Measurements from ENCODE around the gene CALHM6.

Gene CALHM6

DNA sequence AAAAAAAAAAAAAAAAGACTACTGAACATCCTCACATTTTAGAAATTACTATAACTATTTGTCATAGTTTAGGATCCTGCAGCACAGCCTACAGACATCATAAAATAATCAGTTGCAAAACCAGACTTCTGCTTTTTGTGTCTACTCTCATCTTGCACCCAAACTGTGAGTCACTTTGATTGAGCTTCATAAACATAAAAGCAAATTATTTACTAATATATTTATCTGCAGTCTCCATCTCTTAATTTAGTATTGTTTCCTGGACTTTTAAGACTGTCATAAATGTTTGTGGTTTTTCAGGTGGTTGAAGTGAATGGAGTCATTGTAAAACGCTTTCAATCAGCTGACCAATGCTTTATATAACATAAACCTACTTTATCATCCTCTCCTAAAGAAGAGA is 14.8 kb upstream of the CALHM6 start:
- DNase-seq, result no peak

DNA sequence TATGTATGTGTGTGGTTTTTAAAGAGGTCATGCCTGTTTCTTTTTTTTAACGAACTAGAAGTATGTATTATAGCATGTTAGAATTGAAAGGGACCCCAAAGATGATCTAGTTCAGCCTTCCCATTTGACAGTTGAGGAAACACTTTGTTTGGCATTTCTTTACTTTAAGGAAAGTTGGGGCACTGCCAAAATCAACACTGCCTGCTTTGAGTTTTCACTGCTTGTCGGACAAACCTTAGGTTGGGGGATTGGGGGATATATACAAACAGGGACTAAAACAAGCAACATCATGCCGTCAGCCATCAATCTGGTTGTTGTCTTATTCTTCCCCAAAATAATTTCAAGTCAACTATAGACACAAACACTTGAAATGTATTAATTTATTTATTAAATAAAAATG is 14.1 kb upstream of the CALHM6 start:
- no peak for DNase-seq

DNA sequence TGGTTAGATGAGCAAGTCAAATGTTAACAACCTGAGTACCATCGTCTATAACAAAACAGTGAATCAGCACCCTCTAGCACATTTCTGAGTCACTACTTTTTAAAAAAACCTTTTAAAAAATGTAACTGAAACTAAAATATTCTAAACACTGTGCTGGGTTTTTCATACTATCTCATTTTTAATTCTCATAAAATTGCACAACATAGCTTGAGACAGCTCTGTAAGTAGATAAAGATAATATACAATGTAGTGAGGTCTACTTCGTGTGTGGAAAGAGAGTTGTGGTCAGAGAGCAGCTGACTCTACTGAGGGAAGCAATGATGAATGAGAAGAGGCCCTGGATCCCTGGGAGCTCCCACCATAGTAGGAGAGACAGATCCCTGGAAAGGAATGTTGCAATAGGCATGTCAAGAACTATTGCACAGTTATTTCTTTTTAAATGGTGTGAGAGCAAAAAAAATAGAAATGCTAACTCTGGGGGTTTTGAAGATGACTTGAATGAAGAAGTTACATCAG is 13.6 kb upstream of the CALHM6 start:
- DNase-seq, result no peak

DNA sequence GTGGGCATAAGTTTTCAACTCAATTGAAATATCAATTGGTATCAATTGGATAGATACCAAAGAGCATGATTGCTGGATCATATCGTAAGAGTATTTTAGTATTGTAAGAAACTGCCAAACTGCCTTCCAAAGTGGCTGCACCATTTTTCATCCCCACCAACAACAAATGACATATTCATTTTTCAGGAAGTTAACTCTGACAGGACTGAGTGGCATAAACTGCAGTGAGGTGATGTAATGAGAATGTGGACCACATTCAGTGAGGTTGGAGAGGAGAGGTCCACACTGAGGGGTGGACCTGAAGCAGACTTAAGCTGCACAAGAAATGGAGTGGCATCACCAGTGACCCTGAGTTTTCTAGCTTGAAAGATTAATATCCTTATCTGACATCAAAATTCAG is 11.6 kb upstream of the CALHM6 start:
- DNase-seq, result no peak

DNA sequence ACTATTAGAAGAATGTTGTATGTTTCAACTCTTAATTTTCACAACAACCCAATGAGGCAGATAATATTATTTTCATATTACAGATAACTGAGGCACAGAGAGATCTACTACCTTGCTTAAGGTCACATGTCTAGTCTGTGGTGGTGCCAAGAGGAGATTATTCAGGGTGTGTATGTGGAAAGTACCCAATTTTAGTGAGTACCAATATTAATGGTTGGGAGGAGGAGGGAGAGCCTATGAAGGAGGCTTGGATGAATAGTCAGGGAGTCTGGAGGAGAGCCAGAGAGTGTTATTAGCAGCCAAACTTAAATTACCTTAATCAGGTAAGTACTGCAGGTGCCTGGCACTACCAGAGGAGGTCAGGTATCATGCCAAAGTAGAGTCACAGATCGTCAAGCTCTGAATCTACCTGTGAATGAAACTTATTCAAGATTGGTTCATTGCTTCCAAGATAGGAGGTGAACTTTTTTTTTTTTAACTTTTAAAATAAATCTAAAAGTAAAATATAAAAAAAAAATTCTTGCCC is 10.9 kb upstream of the CALHM6 start:
- DNase-seq, result no peak

DNA sequence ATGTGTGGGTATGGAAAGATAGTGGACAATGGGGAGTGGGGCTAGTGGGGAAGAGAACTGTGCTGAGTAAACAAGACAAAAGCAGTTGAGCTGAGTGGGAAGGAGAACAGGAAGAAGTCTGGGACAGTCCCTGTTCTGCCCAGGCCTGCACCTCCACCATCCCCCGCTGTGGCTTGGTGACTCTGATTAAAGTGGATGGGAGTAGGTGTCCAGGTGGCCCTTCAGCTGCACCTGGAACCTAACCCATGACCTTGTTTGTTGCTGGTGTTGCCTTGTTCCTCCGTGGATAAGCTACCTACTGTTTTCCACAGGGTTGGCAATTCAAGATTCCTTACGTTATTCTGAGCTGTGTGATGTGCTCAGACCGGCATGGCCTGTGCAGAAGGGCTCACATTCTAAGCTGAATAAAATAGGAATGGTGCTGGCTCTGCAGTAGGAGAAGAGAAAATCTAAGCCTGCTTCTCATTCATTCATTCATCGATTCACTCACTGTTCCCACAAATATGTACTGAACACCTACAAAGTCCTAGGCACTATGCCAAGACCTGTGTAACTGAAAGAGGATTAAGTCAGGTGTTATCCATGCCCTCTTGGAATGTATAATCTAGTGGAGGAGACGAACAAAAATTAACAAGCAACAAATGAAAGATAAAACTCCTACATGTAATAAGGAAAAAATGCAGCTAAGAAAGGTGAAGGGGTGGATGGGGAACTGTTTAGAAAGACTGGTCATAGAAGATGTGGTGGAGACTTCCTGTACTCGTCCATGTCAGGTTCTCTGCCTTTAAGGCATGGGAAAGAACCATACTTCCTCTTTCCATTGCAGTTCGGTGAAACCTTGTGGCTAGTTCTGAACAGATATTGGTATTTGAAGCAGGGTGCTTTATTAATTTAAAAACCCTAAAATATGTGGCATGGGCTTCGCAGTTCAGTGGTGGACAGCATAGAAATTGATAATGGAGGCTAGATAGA is 10.1 kb upstream of the CALHM6 start:
- DNase-seq, result no peak

DNA sequence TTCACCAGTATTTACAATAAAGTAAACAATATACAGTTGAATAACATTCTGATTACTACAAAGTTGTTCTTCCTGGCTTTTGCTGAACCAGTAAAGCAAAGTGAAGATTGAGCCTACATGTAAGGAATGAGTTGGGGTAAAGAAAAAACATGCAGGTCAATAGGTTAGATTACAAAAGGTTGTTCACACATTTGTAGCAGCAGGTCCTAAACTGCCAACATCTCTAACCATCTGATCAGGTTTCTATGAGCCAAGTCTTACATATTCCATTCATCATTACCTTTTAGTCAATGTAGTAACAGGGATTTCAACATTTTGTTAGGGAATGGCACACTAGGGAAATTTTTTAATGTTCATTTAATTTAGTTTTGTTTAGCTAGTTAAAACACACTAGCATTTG is 9.3 kb upstream of the CALHM6 start:
- no peak for DNase-seq

DNA sequence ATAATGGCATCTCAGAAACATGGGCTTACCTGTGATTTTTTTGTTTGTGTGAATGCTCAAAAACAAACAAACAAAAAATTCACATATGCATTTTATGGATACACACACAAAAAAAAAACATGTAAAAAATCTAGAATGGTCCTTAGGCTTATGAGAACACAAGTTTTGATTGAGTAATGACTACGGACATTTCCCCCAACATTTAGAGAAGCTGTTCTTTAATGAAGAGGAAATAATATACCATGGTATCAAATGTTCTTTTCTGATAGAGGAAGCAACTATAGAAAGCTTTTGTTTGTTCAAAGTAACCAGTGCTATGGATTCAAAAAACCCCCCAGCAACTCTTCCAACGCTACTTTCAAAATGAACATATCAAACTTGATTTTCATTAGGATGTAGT is 8.6 kb upstream of the CALHM6 start:
- no peak for DNase-seq

DNA sequence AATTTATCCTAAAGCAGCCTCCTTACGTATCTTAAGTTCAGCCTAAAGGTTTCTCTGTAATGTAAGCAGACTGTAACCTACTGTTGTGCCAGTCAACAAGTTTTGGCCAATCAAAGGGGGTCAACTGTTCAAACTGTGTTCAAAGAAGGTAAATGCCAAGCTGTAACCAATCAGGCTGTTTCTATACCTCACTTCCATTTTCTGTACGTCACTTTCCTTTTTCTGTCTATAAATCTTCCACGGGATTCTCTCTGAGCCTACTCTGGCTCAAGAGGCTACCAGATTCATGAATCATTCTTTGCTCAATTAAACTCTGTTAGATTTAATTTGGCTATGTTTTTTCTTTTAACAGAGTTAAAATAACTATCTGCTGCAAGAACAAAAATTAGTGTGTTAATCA is 5.1 kb upstream of the CALHM6 start:
- no peak for DNase-seq

DNA sequence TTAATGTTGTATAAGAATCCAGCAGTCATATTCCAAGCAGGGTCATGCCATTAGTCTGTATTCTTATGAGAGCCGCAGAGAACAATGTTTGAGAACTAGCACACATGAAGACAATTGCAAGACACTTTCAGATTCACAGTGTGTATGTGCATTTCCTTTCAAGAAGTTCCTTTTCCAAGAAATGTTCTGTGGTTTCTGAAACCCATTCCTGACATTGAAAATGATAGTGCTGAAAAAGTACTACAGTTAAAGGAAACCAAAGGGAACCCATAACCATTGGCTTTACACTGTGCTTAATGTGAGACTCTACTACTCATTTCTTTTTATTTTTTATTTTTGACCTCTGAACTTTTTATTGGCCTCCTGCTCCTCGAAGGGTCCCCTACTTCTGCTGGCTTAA is 4.2 kb upstream of the CALHM6 start:
- DNase-seq, result no peak

DNA sequence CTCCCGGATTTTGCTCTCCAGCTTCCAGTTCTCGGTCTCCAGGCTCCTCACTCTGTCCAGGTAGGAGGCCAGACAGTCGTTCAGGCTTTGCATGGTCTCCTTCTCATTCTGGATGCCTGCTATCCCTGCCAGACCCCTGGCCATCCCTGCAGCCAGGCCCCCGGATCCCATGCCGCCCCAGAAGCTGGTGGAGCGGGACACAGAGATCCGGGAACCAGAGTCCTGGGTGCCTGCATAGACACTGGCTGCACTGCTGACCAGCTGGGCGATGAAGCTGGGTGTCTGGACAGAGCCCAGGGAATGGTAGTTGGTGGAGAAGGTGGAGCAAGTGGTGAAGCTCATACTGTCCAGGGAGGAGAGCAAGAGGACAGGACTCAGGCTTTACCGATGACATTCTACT is 2.9 kb upstream of the CALHM6 start:
- DNase-seq, result no peak

DNA sequence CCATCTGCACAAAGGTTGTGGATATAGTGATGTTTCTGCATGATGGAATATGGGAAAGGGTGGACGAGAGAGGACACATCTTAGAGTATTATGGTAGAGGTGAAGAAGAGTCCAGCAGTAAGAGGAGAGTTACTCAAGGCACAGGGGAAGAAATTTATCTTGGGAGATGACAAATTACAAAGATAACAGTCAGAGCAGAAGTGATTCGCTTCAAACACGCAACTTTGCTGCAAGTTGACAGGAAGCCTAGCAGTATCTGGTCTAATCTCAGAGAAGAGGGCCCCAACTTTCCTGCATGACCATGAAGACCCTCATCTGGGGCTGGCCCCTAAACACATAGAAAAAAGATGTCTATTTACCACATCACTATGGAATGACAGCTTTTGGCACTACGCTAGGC is 1.2 kb upstream of the CALHM6 start:
- no peak for DNase-seq

DNA sequence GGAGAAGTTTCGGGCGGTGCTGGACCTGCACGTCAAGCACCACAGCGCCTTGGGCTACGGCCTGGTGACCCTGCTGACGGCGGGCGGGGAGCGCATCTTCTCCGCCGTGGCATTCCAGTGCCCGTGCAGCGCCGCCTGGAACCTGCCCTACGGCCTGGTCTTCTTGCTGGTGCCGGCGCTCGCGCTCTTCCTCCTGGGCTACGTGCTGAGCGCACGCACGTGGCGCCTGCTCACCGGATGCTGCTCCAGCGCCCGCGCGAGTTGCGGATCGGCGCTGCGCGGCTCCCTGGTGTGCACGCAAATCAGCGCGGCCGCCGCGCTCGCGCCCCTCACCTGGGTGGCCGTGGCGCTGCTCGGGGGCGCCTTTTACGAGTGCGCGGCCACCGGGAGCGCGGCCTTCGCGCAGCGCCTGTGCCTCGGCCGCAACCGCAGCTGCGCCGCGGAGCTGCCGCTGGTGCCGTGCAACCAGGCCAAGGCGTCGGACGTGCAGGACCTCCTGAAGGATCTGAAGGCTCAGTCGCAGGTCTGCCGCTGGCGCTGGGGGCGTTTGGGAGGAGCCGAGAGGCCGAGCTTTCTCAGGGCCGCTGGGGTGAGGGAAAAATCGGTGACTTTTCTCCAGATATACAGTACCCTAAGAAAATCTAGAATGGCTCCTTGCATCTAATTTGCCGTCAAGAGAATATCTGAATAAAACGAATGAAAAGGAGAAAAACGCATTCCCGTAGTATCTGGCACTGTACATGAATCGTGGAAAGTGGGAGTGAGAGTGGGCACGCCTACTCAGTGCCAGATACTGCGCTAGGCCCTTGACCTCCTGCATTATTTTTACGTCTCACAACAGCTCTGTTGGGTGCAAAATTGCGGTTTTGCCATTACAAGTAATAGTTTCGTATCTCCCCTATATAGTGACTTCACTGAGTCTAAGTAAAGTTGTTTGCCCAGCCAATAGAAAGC is 1.0 kb downstream of the CALHM6 start:
- peak; percentile 11 for DNase-seq

DNA sequence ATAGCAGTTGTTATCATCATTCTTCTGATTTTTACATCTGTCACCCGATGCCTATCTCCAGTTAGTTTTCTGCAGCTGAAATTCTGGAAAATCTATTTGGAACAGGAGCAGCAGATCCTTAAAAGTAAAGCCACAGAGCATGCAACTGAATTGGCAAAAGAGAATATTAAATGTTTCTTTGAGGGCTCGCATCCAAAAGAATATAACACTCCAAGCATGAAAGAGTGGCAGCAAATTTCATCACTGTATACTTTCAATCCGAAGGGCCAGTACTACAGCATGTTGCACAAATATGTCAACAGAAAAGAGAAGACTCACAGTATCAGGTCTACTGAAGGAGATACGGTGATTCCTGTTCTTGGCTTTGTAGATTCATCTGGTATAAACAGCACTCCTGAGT is 2.1 kb downstream of the CALHM6 start:
- no peak for DNase-seq

DNA sequence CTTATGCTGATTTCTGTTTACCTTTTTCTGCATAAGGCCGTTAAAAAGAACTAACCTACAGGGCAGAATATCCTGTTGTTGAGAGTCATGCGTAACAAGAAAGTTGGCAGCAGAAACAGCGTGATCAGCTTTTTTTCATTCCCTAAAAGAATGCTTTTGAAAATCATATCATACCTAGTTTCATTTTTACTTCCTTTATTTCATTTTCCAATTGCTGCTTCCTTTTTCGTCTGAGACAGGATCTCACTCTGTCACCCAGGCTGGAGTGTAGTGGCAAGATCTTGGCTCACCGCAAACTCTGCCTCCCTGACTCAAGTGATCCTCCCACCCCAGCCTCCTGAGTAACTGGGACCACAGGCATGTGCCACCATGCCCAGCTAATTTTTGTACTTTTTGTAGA is 4.1 kb downstream of the CALHM6 start:
- DNase-seq, result no peak

DNA sequence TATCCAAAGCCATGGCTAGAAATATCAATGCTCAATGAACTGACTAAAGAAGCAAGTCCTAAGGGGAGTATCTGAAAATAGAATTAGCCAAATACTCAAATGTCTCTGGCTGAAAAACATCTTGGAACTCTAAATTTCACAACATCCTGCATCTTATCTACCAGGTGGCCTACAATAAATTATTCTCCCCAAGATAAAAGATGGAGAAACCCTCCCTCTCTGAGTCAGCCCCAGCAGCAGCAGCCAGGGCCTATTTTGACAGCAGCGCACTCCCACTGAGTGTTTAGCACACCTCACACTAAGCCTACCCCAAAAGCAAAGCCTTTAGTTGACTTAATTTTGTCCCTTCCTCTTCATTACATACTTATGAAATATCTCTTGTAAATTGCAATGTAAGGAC is 5.9 kb downstream of the CALHM6 start:
- DNase-seq, result no peak

DNA sequence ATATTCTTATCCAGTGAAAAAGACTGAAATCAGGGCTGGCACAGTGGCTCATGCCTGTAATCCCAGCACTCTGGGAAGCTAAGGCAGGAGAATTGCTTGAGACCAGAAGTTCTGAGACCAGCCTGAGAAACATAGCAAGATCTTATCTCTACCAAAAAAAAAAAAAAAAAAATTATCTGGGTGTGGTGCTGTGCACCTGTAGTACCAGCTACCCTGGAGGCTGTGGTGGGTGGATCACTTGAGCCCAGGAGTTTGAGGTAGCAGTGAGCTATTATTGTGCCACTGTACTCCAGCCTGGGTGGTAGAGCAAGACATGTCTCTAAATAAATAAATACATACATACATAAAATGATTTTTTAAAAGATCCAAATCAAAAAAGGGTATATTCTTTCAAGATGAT is 6.3 kb downstream of the CALHM6 start:
- no peak for DNase-seq

DNA sequence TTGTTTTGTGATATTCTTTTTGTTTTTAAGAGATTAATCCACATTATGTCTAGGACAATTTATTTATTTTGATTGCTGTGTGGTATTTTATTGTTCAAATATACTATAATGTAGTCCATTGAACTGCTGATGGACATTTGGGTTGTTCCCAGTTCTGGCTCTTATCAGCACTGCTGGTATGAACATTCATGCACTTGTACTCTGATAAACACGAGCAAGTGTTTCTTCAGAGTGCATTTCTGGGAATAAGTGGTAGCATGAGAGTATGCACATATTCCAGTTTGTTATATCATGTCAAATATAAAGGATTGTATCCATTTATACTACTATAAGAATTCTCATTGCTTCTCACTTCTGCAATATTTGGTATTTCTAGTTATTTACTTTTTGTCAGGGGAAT is 7.1 kb downstream of the CALHM6 start:
- no peak for DNase-seq

DNA sequence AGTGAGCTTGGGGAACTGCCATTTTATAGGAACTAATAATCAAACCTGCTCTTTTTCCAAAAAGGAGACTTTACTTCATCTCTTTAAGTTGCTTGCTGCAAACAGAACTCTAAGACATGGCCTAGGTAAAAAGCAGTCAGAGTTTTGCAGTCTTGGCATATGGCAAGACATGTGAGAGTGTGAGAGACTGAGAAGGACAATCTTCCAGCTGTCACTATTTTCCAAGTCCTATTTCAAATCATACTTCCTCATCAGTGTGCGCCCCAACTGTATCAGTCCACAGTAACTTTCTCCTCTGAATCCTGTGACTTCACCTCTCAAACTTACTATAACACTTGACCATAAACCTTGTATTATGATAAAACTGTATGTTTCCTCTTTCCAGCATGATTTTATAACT is 10.4 kb downstream of the CALHM6 start:
- DNase-seq, result no peak

DNA sequence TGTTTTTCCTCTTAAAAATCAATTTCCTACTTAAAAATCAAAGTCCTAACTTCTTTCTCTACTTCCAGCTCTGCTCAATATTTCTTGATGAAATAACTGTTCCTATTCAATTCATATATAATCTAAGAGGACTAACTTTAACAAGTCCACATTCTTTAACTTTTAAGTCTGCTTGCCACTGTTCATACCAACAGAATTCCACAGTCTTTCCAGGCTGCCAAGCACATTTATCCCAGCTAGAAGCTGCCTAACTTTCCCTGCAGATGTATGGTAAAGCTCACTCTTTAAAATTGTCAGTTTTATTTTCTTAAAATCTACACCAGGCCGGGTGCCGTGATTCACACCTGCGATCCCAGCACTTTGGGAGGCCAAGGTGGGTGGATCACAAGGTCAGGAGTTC is 11.5 kb downstream of the CALHM6 start:
- no peak for DNase-seq

DNA sequence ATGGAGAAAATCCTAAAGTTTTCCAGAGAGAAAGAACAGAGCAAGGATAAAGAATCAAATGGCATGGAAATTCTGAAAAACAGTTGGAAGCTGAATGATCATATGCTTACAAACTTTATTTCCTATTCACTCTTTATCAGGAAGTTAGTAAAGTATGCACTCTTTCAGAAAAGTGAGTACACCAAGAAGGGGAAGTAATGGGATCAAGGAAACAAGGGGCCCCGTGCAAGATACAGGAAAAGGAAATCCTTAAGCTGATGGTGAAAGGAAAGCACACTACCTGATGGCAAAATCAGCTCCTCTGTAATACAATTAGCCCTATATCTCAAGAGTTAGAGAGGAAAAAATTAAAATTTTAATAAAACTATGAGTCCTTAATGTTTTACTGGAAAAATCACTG is 14.0 kb downstream of the CALHM6 start:
- no peak for DNase-seq

DNA sequence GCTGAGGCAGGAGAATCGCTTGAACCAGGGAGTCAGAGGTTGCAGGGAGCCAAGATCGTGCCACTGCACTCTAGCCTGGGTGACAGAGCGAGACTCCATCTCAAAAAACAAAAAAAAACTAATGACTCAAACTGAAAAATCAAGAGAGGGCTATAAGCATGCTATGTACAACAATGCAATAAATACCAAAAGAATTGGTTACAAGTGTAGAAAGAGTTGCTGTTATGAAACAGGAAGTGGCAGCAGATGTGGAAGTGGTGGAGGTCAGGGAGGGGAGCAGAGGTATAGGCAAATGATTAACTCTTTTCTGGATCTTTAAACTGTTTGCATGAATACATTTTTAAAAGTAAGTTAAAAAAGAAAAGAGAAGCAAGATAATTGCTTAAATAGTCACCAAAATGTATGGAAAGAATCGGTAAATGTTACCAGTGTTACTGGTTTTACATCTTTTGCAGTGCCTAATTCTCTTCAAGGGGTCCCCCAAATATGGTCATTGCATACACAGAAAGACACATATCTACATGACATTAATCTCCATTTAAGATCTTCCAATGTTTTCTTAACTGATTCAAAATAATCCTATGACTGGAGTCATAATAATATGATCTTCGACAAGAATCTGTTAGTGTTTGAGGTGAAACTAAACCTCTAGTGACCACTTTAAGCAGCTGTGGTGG is 15.0 kb downstream of the CALHM6 start:
- DNase-seq, result no peak

DNA sequence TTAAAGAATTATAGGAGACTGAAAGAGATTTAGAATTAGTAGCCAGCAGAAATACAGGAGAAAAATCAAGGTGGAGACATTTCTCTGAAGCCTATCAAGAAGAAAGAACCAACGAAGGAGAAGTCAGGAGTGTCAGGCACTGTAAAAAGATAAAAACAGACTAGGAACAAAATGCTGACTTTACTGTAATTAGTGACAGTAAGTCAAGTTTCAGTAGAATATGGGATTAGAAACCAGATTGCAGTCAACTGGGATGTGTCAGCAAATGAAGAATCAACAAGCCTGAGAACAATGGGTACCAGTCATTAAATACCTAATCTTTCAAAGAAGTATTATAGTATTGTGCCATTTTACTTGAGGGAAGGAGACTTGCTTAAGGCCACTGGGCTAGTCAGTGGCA is 21.6 kb downstream of the CALHM6 start:
- no peak for DNase-seq

All from DMS153 (cell line).